Measurements from ENCODE around the gene IL17REL.

Gene IL17REL

DNA sequence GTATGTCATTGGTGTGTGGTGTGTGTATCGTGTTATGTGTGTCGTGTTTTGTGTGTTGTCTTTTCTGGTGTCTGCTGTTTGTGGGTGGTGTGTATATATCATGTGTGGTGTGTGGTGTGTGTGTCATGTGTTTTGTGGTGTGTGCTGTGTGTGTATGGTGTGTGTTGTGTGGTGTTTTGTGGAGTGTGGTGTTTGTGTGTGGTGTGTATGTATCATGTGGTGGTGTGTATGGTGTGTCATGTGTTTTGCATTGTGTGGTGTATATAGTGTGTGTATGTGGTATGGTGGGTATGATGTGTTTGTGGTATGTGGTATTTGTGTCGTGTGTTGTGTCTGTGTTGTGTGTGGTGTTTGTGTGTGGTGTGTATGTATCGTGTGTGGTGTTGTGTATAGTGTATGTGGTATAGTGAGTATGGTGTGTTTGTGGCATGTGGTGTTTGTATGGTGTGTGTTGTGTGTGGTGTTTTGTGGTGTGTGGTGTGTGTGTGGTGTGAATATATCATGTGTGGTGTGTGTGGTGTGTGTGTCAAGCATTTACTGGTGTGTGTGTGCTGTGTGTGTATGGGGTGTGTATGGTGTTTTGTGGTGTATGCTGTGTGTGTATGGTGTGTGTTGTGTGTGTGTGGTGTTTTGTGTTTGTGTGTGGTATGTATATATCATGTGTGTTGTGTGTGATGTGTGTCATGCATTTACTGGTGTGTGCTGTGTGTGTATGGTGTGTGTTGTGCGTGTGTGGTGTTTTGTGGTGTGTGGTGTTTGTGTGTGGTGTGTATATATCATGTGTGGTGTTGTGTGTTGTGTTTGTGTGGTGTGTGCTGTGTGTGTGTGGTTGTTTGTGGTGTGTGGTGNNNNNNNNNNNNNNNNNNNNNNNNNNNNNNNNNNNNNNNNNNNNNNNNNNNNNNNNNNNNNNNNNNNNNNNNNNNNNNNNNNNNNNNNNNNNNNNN lies 39.3 kb downstream of the IL17REL start:
- DNase-seq (ENCODE audit: low read depth, low spot score) = no peak
- H3K4me3 ChIP-seq (ENCODE audit: low read length) = no peak overlapping the region

DNA sequence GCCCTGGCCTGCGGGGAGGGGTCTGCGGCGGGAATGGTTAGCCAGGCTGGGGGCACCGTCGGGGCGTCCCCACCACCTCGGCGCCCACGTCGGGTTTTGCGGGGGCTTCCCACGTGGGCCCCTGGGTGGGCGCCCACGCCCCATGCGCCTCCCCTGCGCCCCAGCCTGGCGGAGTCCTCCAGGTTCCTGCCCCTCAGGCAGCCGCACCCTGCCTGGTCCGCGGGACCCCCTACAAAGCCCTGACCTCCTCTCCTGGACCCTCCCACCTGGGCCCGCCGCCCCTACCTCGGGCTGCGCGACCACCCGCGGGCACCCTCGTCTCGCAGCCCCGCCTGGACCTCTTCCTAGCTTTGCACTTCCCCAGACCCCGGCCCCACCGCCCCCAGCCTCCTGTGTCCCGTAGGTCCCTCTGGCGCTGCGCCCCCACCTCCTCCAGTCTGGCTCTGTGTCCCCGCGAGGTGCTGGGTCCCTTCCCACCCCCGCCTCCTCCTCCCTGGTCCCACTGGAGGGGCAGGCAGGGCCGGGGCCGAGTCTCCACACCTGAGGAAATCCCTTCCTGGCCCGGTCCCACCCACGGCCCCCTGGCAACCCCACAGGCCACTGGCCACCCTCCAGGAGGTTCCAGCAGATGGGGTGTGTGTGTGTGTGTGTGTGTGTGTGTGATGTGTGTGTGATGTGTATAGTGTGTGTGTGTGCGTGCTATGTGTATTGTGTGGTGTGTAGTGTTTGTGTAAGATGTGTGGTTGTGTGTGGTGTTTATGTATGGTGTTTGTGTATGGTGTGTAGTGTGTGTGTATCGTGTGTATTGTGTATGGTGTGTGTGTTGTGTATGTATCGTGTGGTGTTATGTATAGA lies 40.2 kb downstream of the IL17REL start:
- H3K4me3 ChIP-seq (ENCODE audit: low read length) = no peak overlapping the region
- no peak for DNase-seq (ENCODE audit: low read depth, low spot score)

DNA sequence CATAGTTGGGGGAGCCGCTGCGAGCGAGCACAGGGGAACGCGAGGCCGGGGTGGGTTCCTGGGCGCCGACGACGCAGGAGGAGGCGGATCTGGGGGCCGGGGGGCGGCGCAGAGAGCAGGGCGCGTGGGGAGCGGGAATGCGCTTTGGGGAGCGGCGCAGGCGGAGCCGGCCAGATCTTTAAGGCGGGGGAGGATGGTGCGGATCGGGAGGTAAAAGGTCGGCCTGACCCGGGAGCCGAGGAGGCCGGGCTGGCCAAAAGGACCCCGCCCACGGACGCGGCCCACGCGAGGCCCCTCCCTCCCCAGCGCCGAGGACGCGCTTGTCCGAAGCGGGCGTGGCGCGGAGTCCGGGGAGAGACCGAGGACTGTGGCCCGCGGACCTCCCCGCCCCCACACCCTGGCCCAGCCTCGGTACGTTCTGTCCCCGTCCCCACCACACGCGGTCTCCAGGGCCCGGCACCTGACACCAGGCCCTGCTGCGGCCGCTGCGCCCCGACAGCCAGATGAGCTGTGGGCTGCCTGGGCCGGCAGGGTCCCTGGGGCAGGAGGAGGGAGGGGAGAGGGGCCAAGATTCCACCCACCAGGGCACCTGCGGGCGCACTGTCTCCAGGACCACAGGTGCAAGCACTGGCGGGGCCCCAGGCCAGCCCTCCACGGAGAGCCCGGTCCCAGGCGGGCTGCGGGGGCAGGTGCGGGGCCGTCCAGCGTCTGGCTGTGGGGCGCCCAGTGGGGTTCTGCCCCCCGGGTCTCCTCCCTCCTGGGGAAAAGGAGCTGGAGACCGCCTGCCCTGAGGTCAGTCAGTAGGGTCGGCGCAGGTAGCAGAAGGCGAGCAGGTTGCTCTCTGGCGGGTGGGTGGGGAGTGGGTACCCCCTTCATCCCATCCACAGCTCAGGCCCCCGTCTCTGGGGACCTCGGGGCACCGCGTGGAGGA lies 41.1 kb downstream of the IL17REL start:
- peak overlapping the region; percentile 45 for H3K4me3 ChIP-seq (ENCODE audit: low read length)
- no peak for DNase-seq (ENCODE audit: low read depth, low spot score)

DNA sequence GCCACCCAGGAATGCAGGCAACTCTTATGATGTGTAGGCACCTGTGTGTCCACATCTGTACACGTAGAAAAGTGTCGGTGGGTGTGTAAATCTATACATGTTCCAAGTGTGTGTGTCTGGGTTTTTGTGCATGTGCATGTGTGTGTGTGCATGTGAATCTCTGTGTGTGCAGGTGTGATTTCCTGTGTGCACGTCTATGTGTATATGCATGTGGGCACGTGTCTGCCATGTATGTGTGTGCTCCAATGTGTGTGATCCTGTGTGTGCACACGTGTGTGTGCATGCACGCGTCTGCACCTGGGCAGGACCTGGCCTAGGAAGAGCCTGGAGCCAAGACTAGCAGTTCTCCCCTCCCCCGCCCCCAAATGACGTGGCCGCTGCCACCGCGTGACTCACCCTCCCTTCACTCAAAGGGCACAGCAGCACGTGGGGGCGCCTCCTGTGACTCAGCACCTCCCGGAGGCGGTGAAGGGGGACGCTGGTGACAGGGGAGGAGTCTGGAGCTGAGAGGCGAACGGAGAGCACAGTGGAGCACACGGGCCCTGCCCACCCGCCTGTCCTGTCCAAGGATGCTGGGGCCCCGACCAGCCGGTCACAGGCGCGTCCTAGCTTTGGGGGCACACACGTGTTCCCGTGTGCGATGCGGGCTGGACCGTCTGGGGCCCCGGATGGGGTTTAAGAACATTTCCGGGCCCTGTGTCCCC lies 41.9 kb downstream of the IL17REL start:
- peak; percentile 90 for DNase-seq (ENCODE audit: low read depth, low spot score)
- H3K4me3 ChIP-seq (ENCODE audit: low read length) = peak overlapping the region; percentile 45

DNA sequence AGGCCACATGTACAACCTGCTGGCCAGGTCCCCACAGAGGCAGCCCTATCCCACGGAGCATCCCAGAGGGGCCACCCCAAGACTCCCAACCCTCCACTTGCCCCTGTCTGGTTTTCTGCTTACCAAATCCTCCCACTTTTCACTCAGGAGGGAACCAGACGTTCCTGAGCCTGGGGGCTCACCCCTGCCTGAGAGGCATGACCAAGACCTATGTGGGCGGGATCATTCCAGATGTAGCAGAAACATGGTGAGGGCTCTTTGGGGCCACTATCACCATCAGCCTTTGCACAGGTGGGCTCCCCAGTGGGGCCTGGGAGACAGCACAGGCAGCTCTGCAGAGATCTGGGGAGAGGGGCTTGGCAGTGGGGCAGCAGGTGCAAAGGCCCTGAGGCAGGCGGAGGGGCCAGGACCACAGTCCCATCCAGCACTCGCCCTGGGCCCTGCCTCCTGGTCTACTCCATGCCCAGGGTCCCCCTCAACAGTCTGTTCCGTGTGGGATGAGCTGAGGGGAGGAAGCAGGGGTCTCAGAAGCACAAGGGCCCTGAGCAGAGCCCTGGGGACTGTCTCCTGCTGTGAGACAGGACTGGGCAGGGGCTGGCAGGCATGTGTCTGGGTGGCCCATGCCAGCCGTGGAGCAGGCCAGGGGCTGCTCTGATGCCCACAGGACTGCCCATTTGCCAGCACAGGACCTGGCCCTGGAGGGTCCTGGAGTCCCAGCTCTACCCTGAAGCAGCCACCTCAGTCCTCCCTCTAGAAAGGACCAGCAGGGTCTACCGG lies 42.6 kb downstream of the IL17REL start:
- DNase-seq (ENCODE audit: low read depth, low spot score) = no peak
- no peak overlapping the region for H3K4me3 ChIP-seq (ENCODE audit: low read length)

DNA sequence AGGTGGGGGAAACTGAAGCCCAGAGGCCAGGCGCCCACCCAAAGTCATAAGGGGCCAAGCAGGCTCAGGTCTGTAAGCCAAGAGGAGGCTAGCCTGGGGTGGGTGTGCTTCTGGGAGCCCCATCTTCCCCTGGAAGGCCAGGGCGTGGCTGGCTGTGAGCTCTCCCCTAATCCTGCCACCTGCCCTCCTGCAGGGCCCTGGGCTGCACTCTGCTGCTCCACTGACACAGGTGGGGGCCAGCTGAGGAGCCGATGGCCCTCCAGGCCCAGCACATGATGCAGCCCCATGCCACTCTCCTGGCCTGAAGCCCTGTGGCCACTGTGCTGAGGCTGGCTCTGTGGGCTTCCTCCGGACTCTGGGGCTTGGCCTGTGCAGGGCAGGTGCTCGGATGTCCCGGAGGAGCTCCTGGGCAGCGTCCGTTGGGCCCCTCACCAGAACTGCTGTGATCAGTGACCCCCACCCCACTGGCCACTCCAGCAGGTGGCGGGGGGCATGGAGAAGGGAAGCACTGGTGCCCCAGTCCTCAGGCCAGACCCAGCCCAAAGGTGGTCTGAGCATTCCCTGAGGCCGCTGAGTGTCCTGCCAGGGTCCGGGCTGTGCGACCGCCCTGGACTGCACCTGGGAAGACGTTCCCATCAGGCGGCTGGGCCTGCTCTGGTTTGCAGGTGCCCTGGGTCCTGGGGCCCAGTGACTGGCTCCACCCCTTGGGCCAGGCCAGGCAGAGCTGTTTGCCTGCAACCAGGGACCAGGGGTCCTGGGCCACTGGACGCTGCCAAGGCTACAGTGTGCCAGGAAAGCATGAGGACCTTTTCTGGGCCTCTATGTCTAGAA lies 43.5 kb downstream of the IL17REL start:
- no peak overlapping the region for H3K4me3 ChIP-seq (ENCODE audit: low read length)
- no peak for DNase-seq (ENCODE audit: low read depth, low spot score)

DNA sequence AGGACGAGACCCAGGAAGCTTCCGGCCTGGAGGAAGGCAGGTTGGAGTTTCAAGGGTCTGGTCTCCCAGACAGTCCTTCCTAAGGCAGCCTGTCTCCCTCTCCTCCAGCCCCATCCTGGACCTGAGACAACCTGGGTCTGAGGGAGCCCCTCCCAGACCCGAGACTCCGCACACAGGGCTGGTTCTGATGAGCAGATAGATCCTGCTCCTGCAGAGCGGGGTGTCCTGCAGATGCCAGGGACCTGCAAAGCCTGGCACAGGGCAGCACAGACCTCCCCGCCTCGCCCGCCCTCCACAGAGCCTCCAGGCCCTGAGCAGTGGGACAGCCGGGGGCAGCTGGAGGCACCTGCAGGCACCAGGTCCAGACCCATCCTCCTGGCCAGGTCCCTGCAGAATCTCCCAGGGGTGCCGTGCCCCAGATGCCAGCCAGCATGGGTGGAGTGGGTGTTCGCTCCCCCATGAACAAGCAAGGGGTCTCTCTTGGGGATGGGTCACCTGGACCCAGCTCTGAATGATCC lies 44.2 kb downstream of the IL17REL start:
- H3K4me3 ChIP-seq (ENCODE audit: low read length) = no peak overlapping the region
- no peak for DNase-seq (ENCODE audit: low read depth, low spot score)

DNA sequence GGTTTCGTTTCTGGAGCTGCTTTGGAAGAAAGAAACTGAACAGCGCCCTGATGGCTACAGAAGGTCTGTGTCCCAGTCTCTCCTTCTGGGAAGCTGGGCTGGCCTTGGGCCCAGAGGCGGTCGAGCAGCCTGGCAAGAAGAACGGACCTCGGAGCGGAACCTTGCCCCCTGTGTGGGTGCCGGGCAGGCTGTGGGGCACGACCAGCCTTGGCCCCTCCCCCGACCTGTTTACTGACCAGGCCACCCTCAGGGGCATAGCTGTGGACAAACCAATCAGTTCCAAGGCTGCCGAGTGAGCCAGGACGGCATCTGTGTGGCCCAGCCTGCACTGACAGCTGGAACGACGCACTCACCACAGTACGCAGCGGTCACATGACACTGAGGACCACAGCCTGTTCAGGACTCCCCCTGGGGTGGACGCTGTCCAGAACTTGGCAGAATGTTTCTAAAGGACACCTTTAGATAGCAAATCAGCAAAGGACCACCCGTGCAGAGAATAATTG lies 44.8 kb downstream of the IL17REL start:
- H3K4me3 ChIP-seq (ENCODE audit: low read length) = no peak overlapping the region
- no peak for DNase-seq (ENCODE audit: low read depth, low spot score)

DNA sequence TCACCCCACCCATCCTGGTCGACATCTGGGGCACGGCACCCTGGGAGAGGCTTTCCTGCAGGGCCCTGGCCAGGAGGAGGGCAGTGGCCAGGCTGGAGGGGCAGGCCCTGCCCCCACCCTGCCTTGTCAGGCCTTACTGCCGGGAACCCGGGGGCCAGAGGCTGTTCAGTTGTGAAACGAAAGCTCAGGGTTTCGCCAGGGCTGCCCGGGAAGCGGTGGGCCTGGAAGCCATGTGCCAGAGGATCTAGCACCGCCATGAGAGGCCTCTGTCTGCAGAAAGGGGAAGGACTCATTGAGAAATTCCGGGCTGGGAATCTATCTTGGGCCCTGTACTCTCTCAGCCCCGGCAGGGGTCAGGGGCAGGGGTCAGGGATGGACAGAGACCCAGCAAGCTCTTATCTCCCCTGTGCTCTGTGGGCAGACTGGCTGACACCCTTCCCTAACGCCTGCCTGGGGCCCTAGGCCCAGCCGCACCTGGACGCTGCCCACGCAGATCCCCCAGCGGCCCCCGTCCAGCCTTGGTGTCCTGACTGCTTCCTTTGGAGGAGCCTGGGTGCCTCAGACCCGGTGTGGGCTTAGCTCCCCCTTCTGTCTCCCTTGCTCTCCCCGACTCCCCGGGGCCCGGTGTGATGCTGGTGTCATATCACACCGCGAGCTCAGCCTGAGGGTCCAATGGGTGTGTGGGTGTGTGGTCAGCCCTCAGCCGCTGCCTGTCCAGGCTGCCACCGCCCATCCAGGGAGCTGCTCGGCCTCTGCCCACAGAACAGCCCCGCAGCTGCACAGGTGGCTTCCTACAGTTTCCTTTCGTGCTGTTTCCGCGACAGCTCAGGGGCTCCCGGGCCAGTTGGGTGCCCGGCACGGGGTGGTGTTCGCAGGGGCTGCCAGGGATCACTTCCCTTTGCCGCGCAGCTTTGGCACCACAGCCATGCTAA lies 45.5 kb downstream of the IL17REL start:
- no peak for DNase-seq (ENCODE audit: low read depth, low spot score)
- H3K4me3 ChIP-seq (ENCODE audit: low read length) = no peak overlapping the region

DNA sequence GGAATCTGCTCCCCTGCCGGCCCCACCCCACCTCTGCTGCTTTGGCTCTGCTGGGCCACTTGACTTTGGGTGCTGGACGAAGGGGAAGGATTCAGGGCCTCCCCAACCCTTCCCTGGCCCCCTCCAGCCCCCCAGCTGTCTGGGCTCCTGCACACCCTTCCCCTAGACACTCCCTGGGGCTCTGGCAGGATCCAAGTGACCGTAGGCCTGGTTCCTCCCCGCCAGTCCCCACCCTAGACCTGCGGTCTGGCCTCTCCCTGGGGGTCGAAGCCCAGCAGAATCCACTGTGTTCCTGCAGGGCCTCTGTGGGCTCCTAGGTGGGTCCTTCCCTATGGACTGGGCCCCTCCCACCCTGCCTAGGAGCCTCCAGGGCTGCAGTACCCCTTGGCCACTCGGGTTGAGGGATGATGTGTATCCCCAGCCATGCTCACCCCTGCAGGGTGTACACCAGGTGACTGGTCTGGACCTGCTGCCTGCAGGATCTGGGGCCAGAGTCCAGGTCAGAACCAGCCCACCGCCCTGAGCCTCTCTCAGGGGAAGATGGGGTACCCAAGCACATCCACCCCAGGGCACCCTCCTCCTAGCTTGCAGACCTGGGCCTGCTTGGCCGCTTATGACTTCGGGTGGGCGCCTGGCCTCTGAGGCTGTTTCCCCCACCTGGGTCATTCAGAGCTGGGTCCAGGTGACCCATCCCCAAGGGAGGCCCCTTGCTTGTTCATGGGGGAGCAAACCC lies 46.4 kb downstream of the IL17REL start:
- no peak overlapping the region for H3K4me3 ChIP-seq (ENCODE audit: low read length)
- DNase-seq (ENCODE audit: low read depth, low spot score) = no peak

DNA sequence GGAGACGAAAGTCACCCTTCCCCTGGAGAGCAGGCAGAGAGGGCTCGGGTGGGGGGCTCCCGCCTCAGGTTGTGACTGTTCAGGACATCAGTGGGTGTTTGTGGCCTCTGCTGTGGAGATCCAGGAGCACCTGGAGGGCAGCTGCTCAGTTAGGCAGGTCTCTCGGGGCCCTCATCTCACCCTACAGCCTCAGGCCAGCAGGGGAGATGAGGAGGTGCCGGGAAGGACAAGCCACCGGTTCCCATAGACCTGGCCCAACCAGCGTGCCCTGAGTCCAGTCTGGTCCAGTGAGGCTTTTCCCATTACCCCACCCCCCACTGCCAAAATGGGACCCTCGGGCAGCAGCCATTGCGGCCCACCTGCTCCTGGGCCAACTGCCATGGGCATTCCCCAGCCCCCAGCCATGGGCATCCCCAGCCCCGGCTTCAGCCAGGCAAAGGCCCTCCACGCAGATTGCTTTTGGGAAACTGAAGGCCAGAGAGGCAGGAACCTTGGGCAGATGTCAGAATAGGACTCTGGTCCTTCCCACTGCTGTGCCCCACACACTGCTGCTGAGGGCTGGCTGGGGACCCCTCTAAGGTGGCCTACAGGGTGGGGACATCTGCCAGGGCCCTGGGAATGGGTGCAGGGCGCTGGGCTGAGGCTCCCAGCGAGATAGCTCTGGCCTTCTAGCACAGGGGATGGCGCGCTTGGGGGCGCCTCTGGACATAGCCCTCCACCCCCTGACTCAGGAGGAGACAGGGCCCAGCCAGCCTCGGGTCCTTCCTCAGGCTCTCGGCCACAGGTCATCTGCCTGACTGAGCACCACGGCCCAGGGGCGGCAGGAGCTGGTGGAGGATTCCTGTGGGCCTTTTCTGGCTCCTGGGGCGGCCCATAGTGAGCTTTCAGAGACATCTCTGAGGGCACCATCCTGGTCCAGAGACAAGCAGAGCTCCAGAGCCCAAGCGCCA lies 47.2 kb downstream of the IL17REL start:
- H3K4me3 ChIP-seq (ENCODE audit: low read length) = no peak overlapping the region
- DNase-seq (ENCODE audit: low read depth, low spot score) = no peak

DNA sequence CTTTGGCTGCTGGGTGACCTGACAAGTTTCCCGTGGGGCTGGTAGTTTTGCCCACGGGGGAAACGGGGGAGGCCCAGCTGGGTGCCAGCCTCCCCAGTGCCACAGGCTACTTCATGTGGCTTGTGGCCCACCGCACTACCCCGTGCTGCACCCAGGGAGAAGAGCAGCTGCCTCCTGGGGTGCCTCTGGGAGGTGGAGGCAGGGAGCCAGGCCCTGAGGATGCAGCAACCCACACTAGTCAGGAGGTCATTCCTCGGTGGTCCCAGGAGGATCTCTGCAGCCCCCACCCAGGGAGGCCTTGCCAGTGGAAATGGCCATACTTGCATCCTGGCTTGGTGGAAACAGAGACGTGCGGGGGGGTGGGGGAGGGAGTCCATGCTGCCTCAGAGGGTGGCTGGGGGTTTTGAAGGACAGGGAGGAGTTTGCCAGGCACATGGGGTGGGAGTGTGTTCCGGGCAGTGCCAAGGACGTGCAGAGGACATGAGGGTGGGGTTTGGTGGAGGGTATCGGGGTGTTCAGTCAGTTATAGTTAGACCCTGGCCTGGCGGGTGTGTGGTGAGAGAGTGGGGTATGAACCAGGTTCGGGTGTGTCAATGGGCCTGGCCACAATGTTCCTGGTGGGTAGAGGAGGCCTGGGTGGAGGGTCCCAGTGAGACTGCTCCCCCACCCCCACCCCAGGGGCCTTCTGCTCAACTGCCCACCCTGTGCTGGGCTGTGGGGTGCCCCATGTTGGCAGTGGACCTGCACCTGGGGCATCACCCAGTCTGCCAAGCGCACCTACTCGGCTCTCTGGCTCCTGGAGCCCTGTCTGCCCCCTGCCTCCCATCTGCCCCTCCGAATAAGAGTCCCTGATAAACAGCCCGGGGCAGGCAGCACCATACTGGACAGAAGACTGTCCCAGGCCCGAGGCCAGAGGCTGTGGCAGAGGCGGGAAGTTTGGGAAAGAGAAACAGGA lies 48.2 kb downstream of the IL17REL start:
- DNase-seq (ENCODE audit: low read depth, low spot score) = peak; percentile 71
- H3K4me3 ChIP-seq (ENCODE audit: low read length) = no peak overlapping the region

DNA sequence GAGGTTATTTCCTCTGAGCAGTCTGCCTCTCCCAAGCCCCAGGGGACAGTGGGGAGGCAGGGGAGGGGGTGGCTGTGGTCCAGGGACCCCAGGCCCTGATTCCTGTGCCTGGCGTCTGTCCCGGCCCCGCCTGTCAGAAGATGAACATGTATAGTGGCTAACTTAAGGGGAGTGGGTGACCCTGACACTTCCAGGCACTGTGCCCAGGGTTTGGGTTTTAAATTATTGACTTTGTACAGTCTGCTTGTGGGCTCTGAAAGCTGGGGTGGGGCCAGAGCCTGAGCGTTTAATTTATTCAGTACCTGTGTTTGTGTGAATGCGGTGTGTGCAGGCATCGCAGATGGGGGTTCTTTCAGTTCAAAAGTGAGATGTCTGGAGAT lies 48.9 kb downstream of the IL17REL start:
- H3K4me3 ChIP-seq (ENCODE audit: low read length) = no peak overlapping the region
- DNase-seq (ENCODE audit: low read depth, low spot score) = peak; percentile 54

Measured in Jurkat, Clone E6-1 (cell line).